GM19035 (cell line): ENCODE measurements around the gene APLN.

ENCODE experiments used
- ATAC-seq: cut with Tn5 transposase; IDR thresholded peaks from one replicate; pipeline ENCODE4 v1.9.1; 2021; ENCODE audit not compliant: unreplicated experiment

APLN gene

DNA sequence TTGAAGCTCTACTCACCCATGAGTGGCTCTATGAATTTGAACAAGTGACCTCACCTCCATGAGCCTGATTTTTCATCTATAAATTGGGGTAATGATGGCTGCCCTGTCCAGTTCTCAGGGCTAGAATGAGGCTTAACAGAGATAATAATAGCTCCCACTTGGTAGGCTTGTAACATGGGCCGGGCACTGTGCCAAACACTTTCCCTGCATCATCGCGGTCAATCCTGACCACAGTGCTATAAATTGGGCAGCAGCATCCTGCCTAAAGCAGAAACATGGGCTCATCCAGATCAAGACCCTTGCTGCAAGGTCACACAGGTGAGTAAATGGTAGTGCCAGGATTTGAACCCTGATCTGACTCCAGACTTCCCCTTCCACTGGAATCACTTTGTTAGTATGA, 12.8 kb downstream of the APLN start:
- no peak for ATAC-seq

DNA sequence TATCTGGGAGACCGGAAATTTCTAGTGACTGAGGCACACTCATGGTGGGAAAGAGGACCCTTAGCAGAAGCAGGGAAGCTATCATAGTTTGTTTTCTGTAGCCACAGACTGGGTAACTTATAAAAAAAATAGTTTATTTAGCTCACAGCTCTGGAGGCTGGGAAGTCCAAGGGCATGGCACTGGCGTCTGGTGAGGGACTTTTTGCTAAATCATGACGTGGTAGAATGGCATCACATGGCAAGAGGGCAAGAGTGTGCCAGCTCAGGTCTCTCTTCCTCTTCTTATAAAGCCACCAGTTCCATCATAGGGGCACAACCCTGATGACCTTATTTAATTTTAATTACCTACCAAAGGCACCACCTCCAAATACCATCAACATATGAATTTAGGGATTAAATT, 13.3 kb downstream of the APLN start:
- no peak for ATAC-seq

DNA sequence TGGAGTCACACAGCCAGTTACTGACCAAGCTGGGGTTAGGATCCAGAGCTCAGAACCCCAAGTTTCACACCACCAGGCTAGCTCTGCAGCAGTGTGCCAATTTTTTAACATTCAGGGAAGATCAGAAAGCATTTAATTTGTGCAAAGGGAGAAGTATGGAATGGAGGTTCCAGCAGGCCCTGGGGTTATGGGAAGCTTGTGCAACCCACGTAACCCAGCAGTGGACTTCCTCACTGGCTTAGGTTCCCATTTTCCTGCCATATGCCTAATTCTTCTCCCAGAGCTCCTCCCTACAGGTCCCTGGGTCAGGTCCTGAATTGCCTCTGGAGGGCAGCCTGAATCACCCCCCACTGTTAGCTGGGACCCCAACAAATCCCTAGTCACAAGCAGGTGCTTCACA, 14.0 kb downstream of the APLN start:
- no peak for ATAC-seq

DNA sequence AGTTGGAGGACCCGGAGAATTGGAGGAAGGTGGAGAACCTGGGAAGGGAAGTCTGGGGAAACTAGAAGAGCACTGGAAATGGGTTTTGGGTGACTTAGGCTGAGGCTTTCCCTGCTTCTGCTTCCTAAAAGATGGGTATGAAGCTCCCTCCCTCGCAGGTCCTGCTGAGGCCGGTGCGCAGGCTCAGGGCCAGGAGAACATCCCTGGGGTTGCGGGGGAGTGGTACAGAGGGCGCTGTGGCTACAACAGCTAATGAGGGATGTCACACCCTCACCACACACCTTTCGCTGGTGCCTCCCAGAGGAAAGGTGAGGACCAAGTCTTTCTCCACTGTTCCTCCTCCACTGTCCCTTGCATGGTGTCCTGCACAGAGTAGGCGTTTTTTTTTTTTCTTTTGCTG, 15.8 kb downstream of the APLN start:
- no peak for ATAC-seq

DNA sequence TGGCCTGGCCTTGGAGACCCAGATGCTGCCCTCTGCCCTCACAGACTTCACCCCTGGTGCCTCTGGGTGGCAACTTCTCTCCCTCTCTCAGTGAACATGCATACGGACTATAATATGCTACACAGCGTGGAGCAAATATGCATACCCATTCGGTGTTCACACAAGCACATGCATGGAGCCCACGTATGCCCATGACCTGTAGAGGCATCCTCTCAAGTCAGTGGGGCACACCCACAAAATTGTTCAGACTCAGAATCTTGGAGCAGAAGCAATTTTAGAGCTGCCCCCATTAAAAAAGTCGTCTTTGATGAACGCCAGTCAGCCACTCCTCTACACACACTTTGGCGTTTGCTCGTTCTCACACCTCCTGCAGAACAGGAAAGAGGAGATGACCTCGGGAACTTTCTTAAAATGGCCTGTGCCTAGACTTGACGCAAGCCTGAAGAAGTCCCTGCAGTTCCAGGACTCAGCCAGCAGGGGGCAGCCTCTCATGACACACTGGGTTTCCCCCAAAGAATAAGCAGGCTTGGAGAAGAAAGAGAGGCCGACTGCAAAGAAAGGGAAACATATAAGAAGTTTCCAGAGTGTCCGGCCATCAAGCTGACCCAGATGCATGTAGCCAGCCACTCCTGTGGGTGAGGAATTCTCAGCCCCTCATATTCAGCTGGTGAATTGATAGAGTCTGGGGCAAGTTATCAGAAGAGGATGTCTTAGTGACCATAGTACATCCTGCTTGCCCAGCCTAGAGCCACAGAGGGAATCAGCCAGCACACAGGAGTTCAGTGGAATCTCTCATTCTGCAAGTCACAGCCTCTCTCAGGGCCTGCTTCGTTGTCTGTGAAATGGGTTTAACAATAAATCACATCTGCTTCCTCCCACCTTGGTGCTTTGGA, 17.3 kb downstream of the APLN start:
- peak; percentile 76 for ATAC-seq

DNA sequence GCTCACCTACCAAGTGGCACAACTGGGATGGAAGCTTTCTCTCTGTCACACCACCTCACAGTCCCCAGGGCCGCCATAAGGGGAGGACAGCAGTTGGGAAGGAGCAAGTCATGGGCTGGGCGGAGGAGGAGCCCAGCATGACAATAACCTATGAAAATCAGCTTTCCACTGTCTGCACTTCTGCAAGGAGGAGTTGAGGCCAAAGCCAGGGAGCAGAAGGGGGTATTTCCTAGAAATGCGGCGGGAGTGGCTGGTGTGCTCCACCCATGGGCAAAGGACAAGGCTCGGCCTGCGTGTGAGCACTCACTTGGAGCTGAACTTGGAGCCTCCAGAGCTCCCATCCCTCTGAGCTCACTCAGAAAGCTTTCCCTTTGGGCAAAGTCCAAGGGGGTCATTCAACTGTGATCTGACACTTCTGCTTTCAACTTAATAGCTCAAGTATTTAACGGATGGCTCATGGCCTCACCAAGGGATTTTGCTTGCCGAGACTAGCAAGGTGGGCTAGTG, 18.5 kb downstream of the APLN start:
- no peak for ATAC-seq

DNA sequence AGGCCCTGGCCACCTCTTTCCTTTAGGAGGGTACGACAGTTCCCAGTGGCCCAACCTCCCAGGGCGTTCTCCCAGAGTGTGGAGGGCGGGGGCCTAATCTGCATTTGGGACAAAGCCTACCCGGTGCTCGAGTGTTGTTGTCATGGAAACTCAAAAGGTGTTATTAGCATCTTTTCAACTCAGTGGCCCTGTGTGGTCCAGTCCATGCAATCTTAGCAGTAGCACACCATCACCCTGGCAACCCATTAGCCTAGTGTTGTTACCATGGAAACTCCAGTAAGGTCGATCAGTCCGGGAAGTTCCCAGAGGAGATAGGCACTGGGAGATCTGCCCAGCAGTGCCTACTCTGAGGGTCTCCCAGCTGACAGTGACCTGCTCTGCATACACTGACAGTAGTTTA, 20.2 kb downstream of the APLN start:
- no peak for ATAC-seq

DNA sequence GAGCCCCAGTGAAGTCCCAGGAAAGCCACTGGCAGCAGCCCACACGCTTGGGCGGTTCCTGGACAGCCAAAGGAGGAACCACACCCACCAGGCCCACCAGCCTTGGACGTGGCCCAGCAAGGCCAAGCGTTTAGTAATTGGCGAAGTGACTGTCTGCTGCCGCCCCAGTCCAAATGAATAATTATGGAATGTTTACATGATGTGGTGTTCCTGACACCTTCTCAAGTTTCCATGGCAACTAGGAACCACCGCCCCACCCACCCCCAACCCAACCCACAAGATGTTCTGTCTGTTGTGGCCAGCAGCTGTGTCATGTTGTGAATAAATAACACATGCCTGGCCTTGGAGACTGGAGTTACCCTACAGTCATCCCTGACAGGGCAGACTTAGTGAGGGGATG, 22.3 kb downstream of the APLN start:
- ATAC-seq, result no peak

DNA sequence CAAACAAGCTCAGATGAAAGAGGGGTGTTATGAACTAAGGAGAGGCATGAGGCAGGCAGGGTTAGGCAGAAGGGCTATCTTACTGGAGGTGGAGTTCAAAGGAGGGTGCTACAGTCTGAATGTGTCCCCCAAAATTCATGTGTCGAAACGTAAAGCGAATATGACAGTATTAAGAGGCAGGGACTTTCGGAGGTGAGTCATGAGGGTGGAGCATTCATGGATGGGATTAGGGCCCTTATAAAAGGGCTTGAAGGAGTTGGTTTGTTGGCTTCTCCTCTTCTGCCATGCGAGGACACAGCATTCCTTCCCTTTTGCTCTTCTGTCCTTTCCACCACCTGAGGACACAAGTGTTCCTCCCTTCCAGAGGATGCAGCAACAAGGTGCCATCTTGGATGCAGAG, 22.9 kb downstream of the APLN start:
- ATAC-seq, result no peak

DNA sequence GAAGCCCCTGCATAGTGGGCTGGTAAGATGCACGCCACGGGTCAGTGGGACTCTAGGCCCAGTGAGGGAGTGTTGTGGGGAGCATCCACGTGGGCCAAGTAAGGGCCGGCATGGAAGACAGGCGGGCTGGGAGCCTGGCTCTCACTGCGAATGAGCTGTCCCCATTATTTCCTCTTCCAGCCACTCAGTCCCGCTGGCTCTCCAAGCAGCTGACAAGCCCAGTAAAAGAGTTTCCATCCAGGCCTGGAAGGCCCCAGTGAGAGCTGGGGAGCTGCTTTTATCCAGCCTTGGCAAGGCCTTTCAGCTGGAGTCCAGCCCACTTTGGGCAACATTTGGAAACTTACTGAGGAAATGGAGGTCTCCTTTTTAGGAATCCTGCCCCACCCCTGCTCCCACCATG, 24.9 kb downstream of the APLN start:
- ATAC-seq, result no peak

DNA sequence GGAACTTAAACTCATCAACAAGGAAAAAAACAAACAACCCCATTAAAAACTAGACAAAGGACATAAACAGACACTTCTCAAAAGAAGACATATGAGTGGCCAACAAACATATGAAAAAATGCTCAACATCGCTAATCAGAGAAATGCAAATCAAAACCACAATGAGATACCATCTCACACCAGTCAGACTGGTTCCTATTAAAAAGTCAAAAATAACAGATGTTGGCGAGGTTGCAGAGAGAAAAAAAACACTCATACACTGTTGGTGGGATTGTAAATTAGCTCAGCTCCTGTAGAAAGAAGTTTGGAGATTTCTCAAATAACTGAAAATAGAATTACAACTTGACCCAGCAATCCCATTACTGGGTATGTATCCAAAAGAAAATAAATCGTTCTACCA, 28.7 kb downstream of the APLN start:
- ATAC-seq, result no peak

DNA sequence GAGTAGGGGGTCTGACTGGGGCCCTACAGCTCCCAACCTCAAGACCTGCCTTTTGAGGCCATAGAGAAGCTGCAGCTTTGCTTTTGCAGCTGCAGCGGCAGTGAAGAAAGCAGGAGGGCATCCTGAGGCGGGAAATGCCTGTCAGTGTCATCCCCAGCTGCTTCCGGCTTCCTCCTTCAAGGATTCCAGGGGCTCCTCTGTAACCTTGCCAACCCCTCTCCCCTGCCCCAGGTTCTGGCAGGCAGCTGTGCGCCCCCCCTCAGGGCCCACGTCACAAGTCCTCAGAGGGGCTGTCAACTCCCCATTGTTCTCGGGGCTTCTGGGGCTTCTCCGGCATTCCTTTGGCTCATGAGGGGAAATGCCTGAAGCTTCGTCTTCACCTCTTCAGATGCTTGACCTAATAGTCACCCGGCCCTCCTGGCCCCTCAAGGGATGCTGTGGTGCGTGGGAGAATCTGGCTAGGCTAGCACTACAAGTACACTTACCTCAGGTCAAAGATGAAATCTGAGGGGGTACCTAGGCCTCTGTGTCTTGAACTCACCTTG, 31.9 kb downstream of the APLN start:
- no peak for ATAC-seq

DNA sequence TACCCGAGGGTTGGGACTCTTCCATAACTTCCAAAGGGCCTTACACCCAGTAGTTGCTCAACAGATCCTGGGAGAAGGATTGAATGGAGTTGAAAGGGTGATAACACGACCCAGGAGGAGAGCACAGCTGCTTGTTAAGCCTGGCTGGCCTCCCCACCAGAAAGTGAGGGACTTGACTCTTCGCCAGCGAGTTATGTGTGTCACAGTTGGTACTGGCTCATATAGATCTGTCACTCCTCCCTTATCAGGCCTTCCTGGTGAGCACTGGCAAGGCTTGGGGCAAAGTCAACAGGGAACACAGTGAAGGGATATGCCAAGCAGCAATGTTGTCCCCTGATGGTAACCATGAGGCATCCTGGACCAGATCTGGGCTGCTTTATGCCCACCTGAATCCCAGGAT, 35.8 kb downstream of the APLN start:
- no peak for ATAC-seq

DNA sequence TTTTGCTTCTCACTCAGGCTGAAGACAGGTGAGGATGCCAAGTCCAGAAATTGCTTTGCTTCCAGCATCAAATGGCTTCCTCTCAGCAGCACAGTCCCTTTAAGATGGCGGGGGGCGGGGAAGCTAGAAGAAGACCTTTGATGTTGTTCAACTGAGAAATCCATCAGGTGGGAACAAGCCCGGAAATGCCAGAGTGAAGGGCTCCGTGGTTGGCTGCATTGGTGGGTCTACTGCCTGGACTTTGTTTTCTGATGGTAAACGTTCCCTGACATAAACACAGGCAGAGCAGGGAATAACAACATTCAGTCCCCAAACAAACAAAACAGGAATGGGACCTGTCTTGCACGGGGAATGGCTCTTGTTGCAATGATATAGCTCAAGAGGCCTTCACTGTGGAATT, 37.3 kb downstream of the APLN start:
- ATAC-seq, result no peak

DNA sequence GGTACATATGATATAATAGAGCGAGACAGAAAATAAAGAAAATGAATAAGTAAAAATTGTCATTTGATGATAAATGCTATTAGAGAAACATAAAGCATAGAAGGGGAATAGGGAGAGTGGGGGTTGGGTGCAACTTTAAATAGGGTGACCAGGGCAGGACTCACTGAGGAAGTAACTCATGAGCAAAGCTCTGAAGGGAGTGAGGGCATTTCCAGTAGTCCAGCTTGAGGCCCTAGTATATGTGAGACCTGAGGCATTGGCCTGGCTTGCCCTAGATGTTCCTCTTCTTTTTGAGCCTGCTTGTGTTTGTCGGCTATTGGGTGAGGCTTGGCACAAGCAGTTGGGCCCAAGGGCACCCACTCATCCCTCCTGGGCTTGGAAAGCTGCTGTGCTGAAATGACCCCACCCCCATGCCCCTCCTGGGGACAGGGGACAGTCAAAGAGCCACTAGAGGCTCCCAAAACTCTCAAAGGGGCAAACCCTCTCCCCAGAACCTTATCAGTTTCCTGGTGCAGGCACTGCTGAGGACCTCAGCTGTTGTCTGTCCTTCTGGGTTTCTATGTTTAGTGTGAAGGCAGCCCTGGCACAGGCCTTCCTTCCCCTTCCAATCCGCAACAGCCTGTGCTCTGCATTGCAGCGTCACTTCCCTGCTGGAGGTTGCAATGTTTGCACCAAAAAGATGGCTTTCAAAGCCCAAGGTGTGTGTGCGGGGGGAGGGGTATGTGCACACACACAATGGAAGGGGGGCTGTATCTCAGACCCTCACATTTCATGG, 40.1 kb downstream of the APLN start:
- ATAC-seq, result no peak

DNA sequence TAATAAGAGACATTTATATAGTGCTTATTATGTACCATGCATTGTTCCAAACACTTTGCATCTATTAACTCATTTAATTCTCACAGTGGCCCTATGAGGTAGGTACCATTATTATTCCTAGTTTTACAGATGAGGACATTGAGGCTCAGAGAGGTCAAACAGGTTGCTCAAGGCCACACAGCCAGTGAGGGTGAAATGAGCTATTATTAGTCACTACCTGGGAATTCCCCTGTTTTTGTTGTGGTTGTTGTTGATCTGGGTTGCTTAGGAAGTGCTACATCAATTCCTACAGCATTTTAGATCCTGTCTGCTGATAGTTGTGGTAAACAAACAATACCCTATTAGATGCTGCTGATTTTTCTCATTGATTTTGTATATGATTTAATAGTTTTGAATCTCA, 41.2 kb downstream of the APLN start:
- no peak for ATAC-seq

DNA sequence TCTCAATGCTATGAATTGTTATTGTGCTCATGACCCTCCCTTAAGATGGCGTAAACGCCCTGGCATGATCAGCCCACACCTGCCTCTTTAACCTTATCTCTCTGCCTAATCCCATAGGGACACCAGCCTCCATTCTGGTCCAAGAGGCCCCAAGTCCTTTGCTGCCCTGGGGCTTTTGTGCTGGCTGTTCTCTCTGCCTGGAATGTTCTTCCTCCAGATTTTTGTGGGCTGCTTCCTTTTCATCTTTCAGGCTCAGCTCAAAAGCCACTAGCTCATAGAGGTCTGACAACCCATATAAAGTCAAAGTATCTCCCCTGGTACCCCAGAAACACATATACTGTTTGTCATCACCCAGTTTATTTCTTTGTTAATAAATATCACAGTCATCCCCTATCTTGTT, 42.4 kb downstream of the APLN start:
- no peak for ATAC-seq

DNA sequence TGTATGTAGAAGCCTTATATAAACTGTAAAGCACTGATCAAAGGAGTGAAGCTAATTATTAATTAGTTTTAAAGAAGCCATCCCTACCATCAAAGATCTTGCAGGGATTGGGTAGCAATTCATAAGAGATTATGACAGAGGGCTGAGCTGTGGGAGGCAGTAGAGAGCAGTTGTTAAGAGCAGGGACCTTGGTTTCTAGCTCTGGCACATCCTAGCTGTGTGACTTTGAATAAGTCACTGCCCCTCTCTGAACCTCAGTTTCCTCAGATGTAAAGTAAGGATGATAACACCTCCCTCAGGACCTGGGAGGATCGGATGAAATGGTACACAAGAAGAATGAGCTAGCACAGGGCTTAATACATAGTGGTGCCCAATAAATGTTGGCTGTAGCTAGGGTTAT, 45.4 kb downstream of the APLN start:
- no peak for ATAC-seq

DNA sequence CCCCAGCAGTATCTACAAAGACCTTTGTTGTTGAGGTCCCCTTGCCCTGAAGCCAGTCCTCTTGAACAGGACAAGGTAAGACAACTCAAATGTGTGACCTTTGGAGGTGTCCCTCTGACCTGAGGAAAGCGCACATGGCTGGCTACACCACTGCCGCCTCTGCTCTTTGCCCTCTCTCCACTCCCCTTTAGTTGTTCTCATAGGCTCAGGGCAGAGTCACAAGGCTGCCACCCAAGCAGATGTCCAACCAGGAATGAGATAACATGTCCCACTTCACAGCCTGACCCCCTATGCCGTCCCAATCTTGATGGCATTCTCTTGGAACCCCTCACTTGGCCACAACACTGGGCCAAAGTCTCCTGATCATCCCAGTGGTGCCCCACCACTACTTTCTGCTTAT, 46.3 kb downstream of the APLN start:
- ATAC-seq, result no peak

DNA sequence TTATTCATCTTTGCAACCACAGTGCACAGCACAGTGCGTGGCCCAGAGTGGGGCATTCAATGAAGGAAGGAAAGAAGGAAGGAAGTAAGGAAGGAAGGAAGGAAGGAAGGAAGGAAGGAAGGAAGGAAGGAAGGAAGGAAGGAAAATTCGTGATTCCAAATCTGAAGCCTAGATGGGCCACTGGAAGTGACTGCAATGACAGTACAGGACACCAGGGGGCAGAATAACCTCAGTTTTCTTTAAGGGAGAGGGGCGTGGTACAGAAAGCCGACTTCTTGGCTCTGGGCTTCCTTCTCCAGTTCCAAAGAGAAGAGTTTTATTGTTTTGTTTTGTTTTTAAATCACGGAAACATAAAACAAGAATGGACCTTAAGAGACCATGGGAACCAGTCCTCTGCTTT, 47.8 kb downstream of the APLN start:
- ATAC-seq, result no peak

DNA sequence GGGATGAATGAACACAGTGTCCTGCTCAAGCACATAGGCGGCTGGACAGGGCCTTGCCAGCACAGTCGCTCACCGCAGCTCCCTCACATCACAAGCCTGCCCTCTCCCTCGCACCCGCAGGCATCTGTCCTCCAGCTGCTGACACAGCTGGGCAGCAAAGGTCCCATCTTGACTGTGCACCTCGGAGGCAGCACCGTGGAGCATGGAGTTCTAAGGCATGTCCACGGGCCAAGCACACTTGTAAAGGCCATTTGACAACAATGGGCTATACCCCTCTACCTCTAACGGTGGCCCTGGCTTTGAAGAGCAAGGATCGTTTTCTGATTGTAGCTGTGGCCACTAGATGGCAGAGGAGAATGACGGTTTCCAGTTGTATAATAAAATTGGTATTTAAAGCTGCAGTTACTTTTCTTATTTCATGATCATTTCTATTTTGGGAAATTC, 53.8 kb downstream of the APLN start:
- no peak for ATAC-seq

DNA sequence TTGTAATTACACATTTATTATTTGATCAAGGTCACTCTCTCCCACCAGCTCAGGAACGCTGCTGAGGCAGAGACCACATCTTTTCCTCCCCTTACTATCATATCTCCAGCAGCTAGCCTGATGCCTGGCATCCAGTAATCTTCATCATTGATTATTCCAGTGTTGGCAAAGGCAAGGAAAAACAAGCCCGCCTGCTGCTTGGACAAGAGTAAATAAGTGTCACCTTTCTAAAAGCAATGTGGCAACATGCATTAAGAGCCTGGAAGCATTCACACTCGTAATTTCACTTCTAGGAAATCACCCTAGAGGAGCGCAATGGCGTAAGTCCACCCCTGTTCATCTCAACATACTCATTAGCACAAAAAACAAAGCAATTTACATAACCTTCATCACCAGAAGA, 54.8 kb downstream of the APLN start:
- no peak for ATAC-seq
